OCI-LY7 (cell line): Measurements from ENCODE around the gene HSPH1. TPM values are rescaled to one million over a fixed set of nuclear protein-coding genes. Genes with fewer than 3 reads are reported as not detected.

ENCODE experiments used
- BruUV-seq: library from RNA; stranded (reverse); fragments of 400-500 nt; replicated peaks from 2 replicates; lab custom pipeline; 2021; lab: Mats Ljungman, UMichigan
- CTCF ChIA-PET: fragments of 300-600 bp; sonication (Branson Sonifier 250); formaldehyde crosslinking; loops from one replicate; lab custom pipeline; 2022; ENCODE audit warnings: antibody characterized with exemption; ENCODE audit not compliant: unreplicated experiment; lab: Charles Lee
- POLR2A ChIA-PET: fragments of 300-600 bp; sonication (Branson Sonifier 250); formaldehyde crosslinking; loops from one replicate; lab custom pipeline; 2022; ENCODE audit warnings: antibody characterized with exemption; lab: Charles Lee
- DNase-seq: peaks from one replicate; pipeline ENCODE4 v3.0.0-alpha.2; 2015; ENCODE audit warnings: low spot score
- H2AFZ ChIP-seq: fragments of 200-600 bp; sonication (generic), shearing (Covaris generic); 2 replicates; pipeline ENCODE4 v1.6.1; 2014; ENCODE audit warnings: mild to moderate bottlenecking, antibody characterized with exemption, low read length, moderate library complexity
- H3K27ac ChIP-seq: fragments of 200-600 bp; sonication (generic); 2 replicates; pipeline ENCODE4 v1.5.1; 2014; ENCODE audit warnings: mixed run types, low read depth, mild to moderate bottlenecking, moderate library complexity, low read length, inconsistent platforms; ENCODE audit not compliant: poor library complexity, severe bottlenecking
- H3K36me3 ChIP-seq: fragments of 200-600 bp; sonication (generic); 2 replicates; pipeline ENCODE4 v1.6.1; 2014; ENCODE audit warnings: mild to moderate bottlenecking, antibody characterized with exemption, low read length, moderate library complexity, mixed read lengths; ENCODE audit not compliant: insufficient read depth
- H3K4me1 ChIP-seq: fragments of 200-600 bp; sonication (generic); 2 replicates; pipeline ENCODE4 v1.5.1; 2014; ENCODE audit warnings: mild to moderate bottlenecking, low read length; ENCODE audit not compliant: insufficient read depth, poor library complexity, severe bottlenecking
- H3K4me2 ChIP-seq: fragments of 200-600 bp; sonication (generic); 2 replicates; pipeline ENCODE4 v1.6.1; 2014; ENCODE audit warnings: mild to moderate bottlenecking, low read length
- H3K4me3 ChIP-seq: fragments of 200-600 bp; sonication (generic); 2 replicates; pipeline ENCODE4 v1.5.1; 2014; ENCODE audit warnings: mild to moderate bottlenecking, low read depth, low read length; ENCODE audit not compliant: poor library complexity, severe bottlenecking
- H3K79me2 ChIP-seq: fragments of 200-600 bp; sonication (generic); 2 replicates; pipeline ENCODE4 v1.6.1; 2016; ENCODE audit warnings: low read depth, mild to moderate bottlenecking, low read length, moderate library complexity, mixed read lengths; ENCODE audit not compliant: insufficient read depth
- H3K9me2 ChIP-seq: fragments of 200-600 bp; sonication (generic); 2 replicates; pipeline ENCODE4 v1.6.1; 2016; ENCODE audit warnings: mild to moderate bottlenecking, low read length, mixed read lengths; ENCODE audit not compliant: insufficient read depth
- H3K9me3 ChIP-seq: fragments of 200-600 bp; sonication (generic); 2 replicates; pipeline ENCODE4 v1.6.1; 2014; ENCODE audit warnings: mild to moderate bottlenecking, mixed run types, low read length, mixed read lengths
- H4K20me1 ChIP-seq: fragments of 200-600 bp; sonication (generic); 2 replicates; pipeline ENCODE4 v1.6.1; 2014; ENCODE audit warnings: mild to moderate bottlenecking, antibody characterized with exemption, low read length, moderate library complexity, mixed read lengths; ENCODE audit not compliant: insufficient read depth
- CTCF ChIP-seq: fragments of 200-600 bp; sonication (generic); conservative IDR thresholded peaks from 2 replicates; pipeline ENCODE4 v1.5.1; 2014; ENCODE audit warnings: mild to moderate bottlenecking, antibody characterized with exemption, low read length, moderate library complexity, mixed read lengths
- EZH2phosphoT487 ChIP-seq: fragments of 200-600 bp; sonication (generic); IDR thresholded peaks from 2 replicates; pipeline ENCODE4 v1.6.1; 2018; ENCODE audit warnings: low read depth, borderline replicate concordance, mild to moderate bottlenecking, mixed run types, antibody characterized with exemption, low read length, moderate library complexity, mixed read lengths
- intact Hi-C: fragments of 100-400 bp; cut with micrococcal nuclease; formaldehyde crosslinking; loops from one replicate; pipeline ENCODE4 v1.10.0; 2022; ENCODE audit not compliant: unreplicated experiment
- total RNA-seq, 2 experiments: library from RNA; depleted of rRNA in 1 of 2; stranded (reverse); fragments of >200 nt in 1 of 2; shearing (Covaris generic) in 1 of 2; gene quantifications; 2 replicates each; pipeline ENCODE4 v1.2.3, GENCODE V29; 2014 to 2022

HSPH1 gene
- total RNA-seq, 2 experiments from 2014 or later = 89.6 to 176 TPM

- no TSS peak for BruUV-seq
- H3K4me2 ChIP-seq = no peak overlapping the region
- H3K79me2 ChIP-seq = no peaks in the 10 kb centered on the region
- H4K20me1 ChIP-seq = no peaks in the 10 kb centered on the region
- H3K9me2 ChIP-seq = no peaks in the 10 kb centered on the region
- ChIA-PET POLR2A (interaction anchor here (1.1 kb wide), 1 partner anchor 30 kb away, joined by 3 read pairs; no protein-coding TSS in a partner anchor), CTCF (no interaction called here)
- DNase-seq = peak; percentile 5
- H2AFZ ChIP-seq = peak overlapping the region; percentile 67; the same call in 1 of the 2 replicates
- no peak for TF ChIP-seq CTCF
- TF ChIP-seq EZH2phosphoT487 = no peak
- H3K36me3 ChIP-seq = no peaks in the 10 kb centered on the region
- intact Hi-C loops = no loop called here
- H3K4me3 ChIP-seq = no peak overlapping the region
- peaks cover 8% of the 10 kb centered on the region for H3K4me1 ChIP-seq
- no peaks in the 10 kb centered on the region for H3K9me3 ChIP-seq
- H3K27ac ChIP-seq = no peak overlapping the region
Observed at GRCh38 chr13:31121379-31122140, 40.1 kb downstream of the HSPH1 start.

- no peak for TF ChIP-seq CTCF
- TF ChIP-seq EZH2phosphoT487 = no peak
Observed at GRCh38 chr13:31119966-31120700, 41.6 kb downstream of the HSPH1 start.

More at GRCh38 chr13:31119966-31120700, 41.6 kb downstream of the HSPH1 start:
- Histone ChIP-seq H3K9me2 (no peaks in the 10 kb centered on the region), H3K79me2 (no peaks in the 10 kb centered on the region), H3K36me3 (no peaks in the 10 kb centered on the region), H3K27ac (no peak overlapping the region), H3K9me3 (no peaks in the 10 kb centered on the region), H4K20me1 (no peaks in the 10 kb centered on the region), H3K4me2 (no peak overlapping the region), H2AFZ (no peak overlapping the region), H3K4me3 (no peak overlapping the region), H3K4me1 (peaks cover 8% of the 10 kb centered on the region)
- intact Hi-C loops = no loop called here
- no peak for DNase-seq
- no TSS peak for BruUV-seq
- ChIA-PET POLR2A (no interaction called here), CTCF (no interaction called here)
